H54 (cell line): ENCODE measurements around the gene LLGL2.

Experiments
- DNase-seq: peaks from one replicate; pipeline ENCODE4 v3.0.0; 2011; ENCODE audit warnings: low spot score, mixed read lengths; ENCODE audit not compliant: insufficient read length
- FAIRE-seq: peaks from 3 replicates; lab custom pipeline; 2011; peaks lifted over from hg19 to GRCh38; lab: Jason Lieb, UNC
- POLR2A ChIP-seq: IDR thresholded peaks from 2 replicates; pipeline ENCODE4 v1.6.1; 2011; ENCODE audit warnings: low read depth, mild to moderate bottlenecking, low read length

LLGL2 gene

DNA sequence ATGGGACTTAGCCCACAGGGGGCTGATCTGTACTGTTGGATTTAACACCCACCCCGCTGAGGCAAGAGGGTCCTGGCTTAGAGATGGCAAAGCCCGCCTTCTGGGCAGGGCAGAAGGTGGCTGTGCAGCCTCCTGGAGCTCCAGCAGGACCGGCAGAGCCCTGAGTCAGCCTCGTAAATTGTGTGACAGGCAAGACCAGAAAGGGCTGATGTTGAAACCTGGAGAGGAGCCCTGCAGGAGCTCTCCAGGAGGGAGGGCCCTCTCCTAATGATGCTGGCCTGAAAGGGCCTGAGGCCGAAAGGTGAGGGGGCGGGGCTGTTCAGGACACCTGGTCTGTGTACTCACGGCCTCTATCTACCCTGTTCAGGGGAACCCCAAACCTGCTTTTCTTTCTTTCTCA is 39.6 kb downstream of the LLGL2 start:
- DNase-seq (peak; percentile 98), FAIRE-seq (peak; percentile 33)
- no peak for TF ChIP-seq POLR2A

DNA sequence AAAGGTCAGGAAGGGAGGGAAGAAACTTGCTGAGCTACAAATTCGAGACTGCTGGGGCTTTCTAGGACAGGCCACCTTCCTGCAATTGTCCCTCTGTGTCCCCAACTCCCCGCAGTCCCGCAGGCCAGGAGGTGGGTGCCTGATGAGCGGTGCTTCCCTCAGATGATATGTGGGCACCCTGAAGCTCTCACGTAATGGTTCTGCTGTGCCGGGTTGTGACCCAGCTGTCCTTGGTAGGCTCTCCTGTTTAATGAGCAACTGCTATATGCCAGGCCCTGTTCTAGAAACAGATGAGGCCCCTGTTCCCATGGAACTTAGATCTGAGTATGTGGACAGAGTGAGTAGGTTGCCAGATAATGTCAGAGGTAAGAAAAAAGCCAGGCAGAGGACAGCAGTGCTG is 40.1 kb downstream of the LLGL2 start:
- FAIRE-seq: no peak
- TF ChIP-seq POLR2A: no peak
- no peak for DNase-seq

DNA sequence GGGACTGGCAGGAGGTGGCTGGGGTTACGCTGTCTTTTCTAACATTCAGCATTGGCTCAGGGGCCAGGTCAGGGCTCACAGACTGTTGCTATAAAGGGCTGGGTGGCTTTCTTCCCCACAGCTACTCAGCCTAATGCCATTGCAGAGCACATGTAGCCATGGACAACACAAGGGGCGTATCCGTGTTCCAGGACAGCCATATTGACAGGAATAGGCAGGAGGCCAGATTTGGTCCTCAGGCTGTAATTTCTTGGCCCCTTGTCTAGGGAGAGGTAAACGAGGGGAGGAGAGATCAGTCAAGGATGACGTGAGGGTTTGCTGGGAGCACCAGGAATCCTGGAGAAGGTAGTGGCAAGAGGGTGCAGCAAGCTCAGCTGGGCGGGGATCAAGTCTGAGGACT is 40.9 kb downstream of the LLGL2 start:
- TF ChIP-seq POLR2A: no peak
- DNase-seq: no peak
- FAIRE-seq: no peak

DNA sequence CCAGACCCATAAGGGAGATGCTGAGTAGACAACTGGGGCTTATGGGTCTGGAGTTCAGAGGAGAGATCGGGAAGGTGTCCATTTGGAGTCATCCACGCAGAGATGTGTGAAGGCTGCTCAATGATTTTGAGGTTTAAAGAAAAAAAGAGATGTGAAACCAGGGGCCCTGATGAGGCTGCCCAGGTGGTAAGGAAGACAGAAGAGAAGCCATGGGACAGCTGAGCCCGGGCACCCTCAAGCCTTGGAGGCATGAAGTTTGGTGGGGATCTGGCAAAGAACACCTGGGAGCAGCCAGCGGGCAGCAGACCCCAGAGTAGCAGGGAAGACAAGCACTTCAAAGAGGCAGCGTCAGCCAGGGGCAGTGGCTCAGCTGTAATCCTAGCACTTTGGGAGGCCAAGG is 41.3 kb downstream of the LLGL2 start:
- DNase-seq (no peak), FAIRE-seq (no peak)

DNA sequence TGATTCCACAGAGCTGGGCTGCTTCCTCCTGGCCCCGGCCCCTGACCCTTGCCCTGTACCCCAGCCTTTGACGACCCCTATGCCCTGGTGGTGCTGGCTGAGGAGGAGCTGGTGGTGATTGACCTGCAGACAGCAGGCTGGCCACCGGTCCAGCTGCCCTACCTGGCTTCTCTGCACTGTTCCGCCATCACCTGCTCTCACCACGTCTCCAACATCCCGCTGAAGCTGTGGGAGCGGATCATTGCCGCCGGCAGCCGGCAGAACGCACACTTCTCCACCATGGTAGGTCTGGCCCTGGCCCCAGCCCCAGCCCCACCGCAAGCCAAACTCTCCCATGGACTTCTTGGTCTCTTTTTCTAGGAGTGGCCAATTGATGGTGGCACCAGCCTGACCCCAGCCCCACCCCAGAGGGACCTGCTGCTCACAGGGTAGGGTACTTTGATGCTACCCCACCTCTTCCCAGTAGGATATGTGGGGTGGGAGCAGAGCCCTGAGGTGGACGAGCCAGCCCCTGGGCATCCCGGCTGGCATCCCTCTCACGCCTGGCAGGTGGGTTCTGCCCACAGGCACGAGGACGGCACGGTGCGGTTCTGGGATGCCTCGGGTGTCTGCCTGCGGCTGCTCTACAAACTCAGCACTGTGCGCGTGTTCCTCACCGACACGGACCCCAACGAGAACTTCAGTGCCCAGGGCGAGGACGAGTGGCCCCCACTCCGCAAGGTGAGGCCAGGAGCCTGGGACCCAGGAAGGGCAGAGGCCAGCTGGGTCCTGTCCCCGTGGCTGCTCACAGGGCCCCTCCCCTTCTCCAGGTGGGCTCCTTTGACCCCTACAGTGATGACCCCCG is 43.1 kb downstream of the LLGL2 start:
- DNase-seq (no peak), FAIRE-seq (no peak)
- no peak for TF ChIP-seq POLR2A

More for the DNA sequence above, 41.3 kb downstream of the LLGL2 start:
- TF ChIP-seq POLR2A: no peak

DNA sequence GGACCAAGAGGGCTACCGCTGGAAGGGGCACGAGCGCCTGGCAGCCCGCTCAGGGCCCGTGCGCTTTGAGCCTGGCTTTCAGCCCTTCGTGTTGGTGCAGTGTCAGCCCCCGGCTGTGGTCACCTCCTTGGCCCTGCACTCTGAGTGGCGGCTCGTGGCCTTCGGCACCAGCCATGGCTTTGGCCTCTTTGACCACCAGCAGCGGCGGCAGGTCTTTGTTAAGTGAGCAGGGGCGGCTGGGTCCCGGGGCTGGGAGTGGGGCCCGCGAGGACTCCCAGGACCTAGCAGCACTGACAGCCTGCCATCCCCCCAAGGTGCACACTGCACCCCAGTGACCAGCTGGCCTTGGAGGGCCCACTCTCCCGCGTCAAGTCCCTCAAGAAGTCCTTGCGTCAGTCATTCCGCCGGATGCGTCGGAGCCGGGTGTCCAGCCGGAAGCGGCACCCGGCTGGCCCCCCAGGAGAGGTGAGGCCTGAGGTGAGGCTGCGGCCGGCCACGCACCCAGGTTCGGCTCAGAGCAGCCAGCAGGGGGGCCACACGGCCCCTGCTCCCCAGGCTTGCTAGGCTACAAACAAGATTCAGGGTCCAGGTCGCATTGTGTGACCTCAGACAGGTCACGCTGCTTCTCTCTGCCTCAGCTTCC is 44.7 kb downstream of the LLGL2 start:
- TF ChIP-seq POLR2A: no peak
- FAIRE-seq (no peak), DNase-seq (no peak)

DNA sequence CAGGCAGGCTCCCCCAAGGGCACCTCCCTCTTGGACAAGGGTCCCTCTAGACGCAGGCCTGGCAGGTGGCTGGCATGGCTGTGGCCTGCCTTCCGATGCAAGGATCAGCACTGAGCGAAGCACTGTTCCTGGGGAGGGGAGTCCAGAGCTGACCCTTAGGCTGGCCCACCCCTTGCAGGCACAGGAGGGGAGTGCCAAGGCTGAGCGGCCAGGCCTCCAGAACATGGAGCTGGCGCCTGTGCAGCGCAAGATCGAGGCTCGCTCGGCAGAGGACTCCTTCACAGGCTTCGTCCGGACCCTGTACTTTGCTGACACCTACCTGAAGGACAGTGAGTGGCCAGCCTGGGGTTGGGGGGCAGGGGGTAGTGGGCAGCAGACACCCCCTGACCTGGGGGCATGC is 45.3 kb downstream of the LLGL2 start:
- FAIRE-seq (no peak), DNase-seq (no peak)
- TF ChIP-seq POLR2A: no peak

DNA sequence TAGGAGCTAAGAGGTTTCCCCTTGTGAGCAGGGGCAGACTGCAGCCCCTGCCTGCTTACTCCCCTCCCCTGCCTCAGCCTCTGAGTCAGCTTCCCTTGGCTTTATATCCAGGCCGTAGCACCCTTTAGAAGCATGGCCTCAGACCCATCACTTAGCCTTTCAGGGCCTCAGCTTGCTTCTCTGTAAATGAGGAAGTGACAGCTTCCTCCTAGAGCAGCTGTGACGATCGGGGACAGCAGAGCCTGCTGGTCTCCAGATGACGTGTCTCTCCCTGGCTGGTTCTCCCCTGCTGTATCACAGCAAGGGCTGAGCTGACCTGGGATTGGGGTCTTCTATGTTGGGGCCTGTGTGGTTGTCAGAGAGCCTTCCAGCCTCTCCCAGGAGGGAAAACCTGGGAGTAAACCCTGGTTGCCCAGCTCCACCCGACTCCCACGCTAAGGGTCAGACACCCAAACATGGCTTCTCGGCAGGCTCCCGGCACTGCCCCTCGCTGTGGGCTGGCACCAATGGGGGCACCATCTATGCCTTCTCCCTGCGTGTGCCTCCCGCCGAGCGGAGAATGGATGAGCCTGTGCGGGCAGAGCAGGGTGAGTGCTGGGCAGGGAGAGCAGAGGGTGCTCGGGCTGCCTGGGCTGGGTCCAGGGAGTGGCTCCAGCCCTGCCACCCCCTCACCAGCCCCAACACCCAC is 45.8 kb downstream of the LLGL2 start:
- DNase-seq (no peak), FAIRE-seq (no peak)
- TF ChIP-seq POLR2A: no peak

DNA sequence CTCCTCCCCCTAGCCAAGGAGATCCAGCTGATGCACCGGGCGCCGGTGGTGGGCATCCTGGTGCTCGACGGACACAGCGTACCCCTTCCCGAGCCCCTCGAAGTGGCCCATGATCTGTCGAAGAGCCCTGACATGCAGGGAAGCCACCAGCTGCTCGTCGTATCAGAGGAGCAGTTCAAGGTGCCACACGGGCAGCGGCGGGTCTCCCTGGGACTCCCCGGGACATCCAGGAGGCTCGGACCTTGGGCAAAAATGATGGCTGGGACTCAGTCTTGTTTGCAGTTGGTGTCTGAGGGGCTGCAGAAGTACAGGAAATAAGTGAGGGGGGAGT is 46.4 kb downstream of the LLGL2 start:
- FAIRE-seq (no peak), DNase-seq (no peak)
- no peak for TF ChIP-seq POLR2A

DNA sequence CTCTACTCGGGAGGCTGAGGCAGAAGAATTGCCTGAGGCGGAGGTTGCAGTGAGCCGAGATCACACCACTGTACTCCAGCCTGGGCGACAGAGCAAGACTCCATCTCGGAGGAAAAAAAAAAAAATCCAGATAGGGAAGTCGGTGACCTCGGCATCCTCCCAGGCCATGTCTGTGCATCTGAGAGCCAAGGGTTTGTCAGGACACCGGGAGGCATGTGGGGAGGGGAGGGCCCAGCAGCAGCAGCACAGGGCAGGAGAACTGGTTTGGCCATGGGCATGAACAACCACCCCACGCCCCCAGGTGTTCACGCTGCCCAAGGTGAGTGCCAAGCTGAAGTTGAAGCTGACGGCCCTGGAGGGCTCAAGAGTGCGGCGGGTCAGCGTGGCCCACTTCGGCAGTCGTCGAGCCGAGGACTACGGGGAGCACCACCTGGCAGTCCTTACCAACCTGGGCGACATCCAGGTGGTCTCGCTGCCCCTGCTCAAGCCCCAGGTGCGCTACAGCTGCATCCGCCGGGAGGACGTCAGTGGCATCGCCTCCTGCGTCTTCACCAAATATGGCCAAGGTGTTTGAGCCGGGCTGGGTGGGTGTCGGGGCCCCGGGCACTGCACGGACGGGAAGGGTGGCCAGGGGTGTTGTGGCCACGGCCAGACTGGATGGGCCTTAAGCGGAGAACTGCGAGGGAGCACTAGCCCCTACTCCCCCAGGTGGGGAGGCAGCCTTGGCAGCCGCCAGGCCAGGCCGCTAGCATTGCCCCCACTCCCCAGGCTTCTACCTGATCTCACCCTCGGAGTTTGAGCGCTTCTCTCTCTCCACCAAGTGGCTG is 47.4 kb downstream of the LLGL2 start:
- no peak for DNase-seq
- TF ChIP-seq POLR2A: no peak
- FAIRE-seq: no peak

DNA sequence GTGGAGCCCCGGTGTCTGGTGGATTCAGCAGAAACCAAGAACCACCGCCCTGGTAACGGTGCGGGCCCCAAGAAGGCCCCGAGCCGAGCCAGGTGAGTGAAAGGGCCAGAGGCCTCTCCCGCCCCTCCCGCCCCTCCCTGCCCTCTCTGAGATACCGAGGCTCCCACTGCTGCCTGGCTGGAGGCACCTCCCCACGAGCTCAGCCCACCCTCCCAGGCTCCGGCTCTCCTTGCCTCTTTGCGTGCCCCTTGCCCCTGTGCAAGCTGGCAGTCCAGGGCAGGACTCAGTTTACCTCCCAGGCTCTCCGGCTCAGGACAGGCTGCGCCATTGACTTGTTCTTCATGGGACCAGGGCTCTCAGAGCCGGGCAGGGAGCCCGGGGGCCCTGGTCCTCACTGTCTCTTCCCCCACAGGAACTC is 48.1 kb downstream of the LLGL2 start:
- no peak for FAIRE-seq
- TF ChIP-seq POLR2A: no peak
- DNase-seq: no peak

DNA sequence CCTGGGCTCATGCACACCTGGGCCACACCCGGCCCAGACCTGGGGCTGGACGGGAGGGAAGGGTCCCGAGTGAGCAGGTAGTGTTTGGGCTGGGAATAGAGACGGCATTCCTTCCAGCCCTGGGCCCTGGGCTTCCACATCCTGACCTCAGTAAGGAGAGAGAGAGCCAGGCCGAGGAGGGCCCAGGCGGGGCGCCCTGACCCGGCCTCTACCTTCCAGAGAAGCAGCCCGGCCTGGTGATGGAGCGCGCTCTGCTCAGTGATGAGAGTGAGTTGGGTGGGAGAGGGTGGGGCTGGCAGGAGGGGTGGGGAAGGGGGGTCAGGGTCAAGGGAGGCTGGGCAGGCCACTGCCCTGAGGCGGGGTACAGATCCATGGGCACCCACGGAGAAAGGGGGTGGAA is 48.5 kb downstream of the LLGL2 start:
- TF ChIP-seq POLR2A: no peak
- FAIRE-seq: no peak
- DNase-seq: no peak

DNA sequence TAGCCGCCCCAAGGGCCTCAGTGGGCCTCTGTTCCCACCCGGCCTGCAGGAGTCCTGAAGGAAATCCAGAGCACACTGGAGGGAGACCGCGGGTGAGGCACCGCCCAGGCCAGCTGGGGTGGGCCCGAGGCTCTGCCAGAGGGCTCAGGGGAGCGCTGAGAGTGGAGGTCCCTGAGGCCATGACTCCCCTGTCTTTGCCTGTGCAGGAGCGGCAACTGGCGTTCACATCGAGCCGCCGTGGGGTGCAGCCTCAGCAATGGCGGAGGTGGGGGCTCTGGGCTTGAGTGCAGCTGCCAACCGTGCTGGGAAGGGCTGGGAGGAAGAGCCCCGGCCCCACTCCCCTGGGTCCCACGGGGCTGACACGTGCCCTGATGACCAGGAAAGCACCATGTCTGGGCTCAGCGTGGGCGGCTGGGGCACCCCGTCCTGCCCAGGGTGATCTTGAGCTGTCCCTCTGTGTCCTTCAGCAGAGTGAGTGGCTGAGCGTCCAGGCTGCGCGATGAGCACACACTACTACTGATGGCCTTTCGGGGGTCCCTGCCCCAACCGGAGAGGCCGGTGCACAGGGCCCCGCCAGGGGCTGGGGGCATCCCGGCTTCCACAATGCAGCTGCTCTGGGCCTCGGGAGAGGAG is 49.0 kb downstream of the LLGL2 start:
- no peak for FAIRE-seq
- TF ChIP-seq POLR2A: no peak

More for the DNA sequence above, 49.0 kb downstream of the LLGL2 start:
- DNase-seq: no peak
